Airway epithelial cell (primary cell): ENCODE results near the gene H3-3A. TPM values are rescaled to one million over a fixed set of nuclear protein-coding genes. Genes with fewer than 3 reads are reported as not detected.

ENCODE experiments used
- total RNA-seq: library from RNA; depleted of rRNA; stranded (reverse); fragments of >200 nt; gene quantifications from 2 replicates; pipeline ENCODE4 v1.2.3, GENCODE V29; 2015

H3-3A gene
- 327 and 495 TPM in 2 replicates for total RNA-seq

GRCh38 chr1:226062558-226063223, at the start of gene H3-3A:
TSS of gene H3-3A (plus strand) at chr1:226062716. CDS start at chr1:226064352, 1,636 bp downstream.

Other genes with a start within 250 kb of the H3-3A start
- 6.5 and 8.7 TPM in 2 replicates for gene TMEM63A, start 180.3 kb upstream of the H3-3A start, total RNA-seq
- not detected in 2 replicates for gene LEFTY1, start 173.6 kb upstream of the H3-3A start, total RNA-seq
- gene PYCR2, start 138.5 kb upstream of the H3-3A start, total RNA-seq = 55.5 and 63.7 TPM in 2 replicates
- gene LEFTY2, start 121.5 kb upstream of the H3-3A start, total RNA-seq = not detected in 2 replicates
- 13.0 and 18.5 TPM in 2 replicates for gene SDE2, start 63.4 kb upstream of the H3-3A start, total RNA-seq
- 35.5 and 42.1 TPM in 2 replicates for gene ACBD3, start 124.0 kb downstream of the H3-3A start, total RNA-seq
- not detected in 2 replicates for gene MIXL1, start 160.9 kb downstream of the H3-3A start, total RNA-seq
- 3.1 and 5.0 TPM in 2 replicates for gene LIN9, start 246.4 kb downstream of the H3-3A start, total RNA-seq